GM23338 (cell line): ENCODE data around the gene SDC3. TPM values are rescaled to one million over a fixed set of nuclear protein-coding genes. Genes with fewer than 3 reads are reported as not detected.
A peak's percentile ranks its signal among the peaks of the same experiment; 100 is the strongest.

Experiments used
- ATAC-seq: fragments of 200-7000 bp; cut with Tn5 transposase; 3 replicates; pipeline ENCODE4 v1.9.1; 2020
- DNase-seq: peaks from one replicate; pipeline ENCODE4 v3.0.0-alpha.2; 2015; ENCODE audit warnings: low spot score
- H2AFZ ChIP-seq: fragments of 200-600 bp; sonication (generic); 2 replicates; pipeline ENCODE4 v1.8.0; 2016; ENCODE audit warnings: antibody characterized with exemption, mild to moderate bottlenecking, moderate library complexity
- H3F3A ChIP-seq: fragments of 200-600 bp; sonication (generic); replicated peaks from 2 replicates; pipeline ENCODE4 v1.8.0; 2017; ENCODE audit warnings: antibody characterized with exemption, mixed run types, low read depth
- H3K27ac ChIP-seq: fragments of 200-600 bp; sonication (generic); 2 replicates; pipeline ENCODE4 v1.6.1; 2016; ENCODE audit warnings: low read depth
- H3K27me3 ChIP-seq: fragments of 200-600 bp; sonication (generic); 2 replicates; pipeline ENCODE4 v1.8.0; 2016; ENCODE audit warnings: mild to moderate bottlenecking, mixed run types, moderate library complexity; ENCODE audit not compliant: insufficient read depth
- H3K36me3 ChIP-seq: fragments of 200-600 bp; sonication (generic); 2 replicates; pipeline ENCODE4 v1.8.0; 2016; ENCODE audit warnings: mild to moderate bottlenecking; ENCODE audit not compliant: insufficient read depth
- H3K4me1 ChIP-seq: fragments of 200-600 bp; sonication (generic); 2 replicates; pipeline ENCODE4 v1.8.0; 2016; ENCODE audit warnings: mild to moderate bottlenecking, moderate library complexity; ENCODE audit not compliant: insufficient read depth
- H3K4me2 ChIP-seq: fragments of 200-600 bp; sonication (generic); 2 replicates; pipeline ENCODE4 v1.7.1; 2017; ENCODE audit warnings: mixed run types
- H3K4me3 ChIP-seq: fragments of 200-600 bp; sonication (generic); 2 replicates; pipeline ENCODE4 v1.6.1; 2016; ENCODE audit warnings: mixed run types
- H3K79me2 ChIP-seq: fragments of 200-600 bp; sonication (generic); replicated peaks from 2 replicates; pipeline ENCODE4 v1.8.0; 2017; ENCODE audit warnings: mild to moderate bottlenecking; ENCODE audit not compliant: insufficient read depth
- H3K9me2 ChIP-seq: fragments of 200-600 bp; sonication (generic); 2 replicates; pipeline ENCODE4 v1.8.0; 2017; ENCODE audit not compliant: insufficient read depth
- H4K20me1 ChIP-seq: fragments of 200-600 bp; sonication (generic); replicated peaks from 2 replicates; pipeline ENCODE4 v1.8.0; 2017; ENCODE audit warnings: mild to moderate bottlenecking; ENCODE audit not compliant: insufficient read depth
- H3K27ac Mint-ChIP-seq: 2 replicates; pipeline ENCODE4 v1.8.0; 2020; ENCODE audit warnings: inconsistent platforms, mild to moderate bottlenecking, moderate library complexity, mixed read lengths
- H3K27me3 Mint-ChIP-seq: 3 replicates; pipeline ENCODE4 v1.8.0; 2022; ENCODE audit warnings: low read depth, mild to moderate bottlenecking, moderate library complexity, mixed read lengths, inconsistent platforms; ENCODE audit not compliant: insufficient read depth, poor library complexity
- H3K36me3 Mint-ChIP-seq: 3 replicates; pipeline ENCODE4 v1.8.0; 2021; ENCODE audit warnings: low read depth, mild to moderate bottlenecking, inconsistent platforms, moderate library complexity, mixed read lengths
- H3K4me1 Mint-ChIP-seq: 3 replicates; pipeline ENCODE4 v1.8.0; 2020; ENCODE audit warnings: mild to moderate bottlenecking, inconsistent platforms, mixed read lengths
- H3K4me3 Mint-ChIP-seq: 3 replicates; pipeline ENCODE4 v1.8.0; 2021; ENCODE audit warnings: moderate library complexity, mild to moderate bottlenecking, inconsistent platforms, mixed read lengths
- H3K9me3 Mint-ChIP-seq: 3 replicates; pipeline ENCODE4 v1.8.0; 2020; ENCODE audit warnings: moderate library complexity, mild to moderate bottlenecking, inconsistent platforms, mixed read lengths
- CREB1 ChIP-seq: fragments of 250-450 bp; sonication (Bioruptor Pico); IDR thresholded peaks from 2 replicates; pipeline ENCODE4 v1.5.0; 2020; ENCODE audit warnings: low read depth, mild to moderate bottlenecking, moderate library complexity
- EZH2 ChIP-seq: fragments of 200-600 bp; sonication (generic); IDR thresholded peaks from one replicate; pipeline ENCODE4 v1.8.0; 2017; ENCODE audit warnings: antibody characterized with exemption, mild to moderate bottlenecking, low read depth; ENCODE audit not compliant: unreplicated experiment
- EZH2phosphoT487 ChIP-seq: fragments of 200-600 bp; sonication (generic); IDR thresholded peaks from one replicate; pipeline ENCODE4 v1.8.1; 2018; ENCODE audit warnings: antibody characterized with exemption; ENCODE audit not compliant: unreplicated experiment
- JUNB ChIP-seq: IDR thresholded peaks from one replicate; pipeline ENCODE4 v1.6.1; 2016; ENCODE audit warnings: antibody characterized with exemption; ENCODE audit not compliant: unreplicated experiment
- NANOG ChIP-seq: IDR thresholded peaks from 2 replicates; pipeline ENCODE4 v1.6.1; 2016; ENCODE audit warnings: antibody characterized with exemption, borderline replicate concordance
- POLR2AphosphoS5 ChIP-seq: IDR thresholded peaks from 2 replicates; pipeline ENCODE4 v1.6.1; 2016; ENCODE audit warnings: antibody characterized with exemption, low read depth
- ZNF114 ChIP-seq: fragments of 250-450 bp; sonication (Bioruptor Pico); IDR thresholded peaks from 2 replicates; pipeline ENCODE4 v1.5.0; 2020; ENCODE audit warnings: mild to moderate bottlenecking, moderate library complexity
- ZNF331 ChIP-seq: fragments of 250-450 bp; sonication (Bioruptor Pico); IDR thresholded peaks from 2 replicates; pipeline ENCODE4 v1.5.0; 2020; ENCODE audit warnings: low read depth, mild to moderate bottlenecking, moderate library complexity
- ZNF462 ChIP-seq: fragments of 250-450 bp; sonication (Bioruptor Pico); IDR thresholded peaks from 2 replicates; pipeline ENCODE4 v1.5.0; 2020; ENCODE audit warnings: mild to moderate bottlenecking, moderate library complexity
- polyA plus RNA-seq: library from polyadenylated mRNA; unstranded; fragments of >200 nt; fragmentation: Nextera tagmentation; extraction: Ambion mirVana; gene quantifications from 2 replicates; pipeline ENCODE4 v1.2.1, GENCODE V29; 2016
- total RNA-seq: library from RNA; depleted of rRNA; stranded (reverse); fragments of >200 nt; shearing (Covaris generic); gene quantifications from 2 replicates; pipeline ENCODE4 v1.2.3, GENCODE V29; 2014
- TF ChIP-seq, protein P1 (sequence below): IDR thresholded peaks from one replicate; pipeline ENCODE4 v1.6.1; 2018; ENCODE audit warnings: antibody characterized with exemption; ENCODE audit not compliant: unreplicated experiment
- TF ChIP-seq, protein P2 (sequence below), 2 experiments: fragments of 200-600 bp in 1 of 2; sonication (generic) in 1 of 2; conservative IDR thresholded peaks; 2 replicates each; pipeline versions ENCODE4 v1.5.1 to v1.6.1; 2016 to 2017; ENCODE audit warnings: antibody characterized with exemption in 2 of 2, low read depth in 2 of 2, mild to moderate bottlenecking in 2 of 2, moderate library complexity in 1 of 2
- TF ChIP-seq, protein P3 (sequence below): IDR thresholded peaks from 2 replicates; pipeline ENCODE4 v1.6.1; 2016; ENCODE audit warnings: antibody characterized with exemption

Gene SDC3
- total and polyA plus RNA-seq, 2 experiments from 2014 or later = 5.2 to 29.7 TPM

DNA sequence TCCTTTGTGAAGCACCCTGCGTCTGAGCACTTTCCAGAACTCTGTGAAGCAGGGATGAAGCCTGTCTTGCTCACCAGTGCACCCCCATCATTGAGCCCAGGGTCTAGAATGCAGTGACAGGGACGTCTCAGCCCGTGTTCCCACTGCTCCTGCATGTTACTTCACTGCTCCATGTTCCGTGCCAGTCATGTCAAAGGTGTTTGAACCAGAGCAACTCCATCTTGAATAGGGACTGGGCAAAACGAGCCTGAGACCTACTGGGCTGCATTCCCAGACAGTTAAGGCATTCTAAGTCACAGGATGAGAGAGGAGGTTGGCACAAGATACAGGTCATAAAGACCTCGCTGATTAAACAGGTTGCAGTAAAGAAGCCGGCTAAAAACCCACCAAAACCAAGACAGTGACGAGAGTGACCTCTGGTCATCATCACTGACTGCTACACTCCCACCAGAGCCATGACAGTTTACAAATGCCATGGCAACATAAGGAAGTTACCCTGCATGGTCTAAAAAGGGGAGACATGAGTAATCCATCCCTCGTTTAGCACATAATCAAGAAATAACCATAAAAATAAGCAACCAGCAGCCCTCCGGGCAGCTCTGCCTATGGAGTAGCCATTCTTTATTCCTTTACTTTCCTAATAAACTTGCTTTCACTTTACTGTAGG lies 63.2 kb downstream of the SDC3 start:
- no peak for DNase-seq
- peak overlapping the region; percentile 3 for H3K4me2 ChIP-seq
- Mint-ChIP-seq H3K9me3 (no peaks in the 10 kb centered on the region), H3K27me3 (peaks cover 10% of the 10 kb centered on the region), H3K36me3 (no peaks in the 10 kb centered on the region), H3K27ac (no peak overlapping the region), H3K4me3 (no peak overlapping the region; the same call in 2 of the 3 replicates), H3K4me1 (peaks cover 60% of the 10 kb centered on the region)
- no peak overlapping the region for H3K4me3 ChIP-seq
- no peaks in the 10 kb centered on the region for H3K36me3 ChIP-seq
- no peak for TF ChIP-seq JUNB
- no peak for TF ChIP-seq EZH2
- TF ChIP-seq ZNF462 (CRISPR knock-in tag) = no peak
- no peak for TF ChIP-seq POLR2AphosphoS5
- TF ChIP-seq ZNF114 (CRISPR knock-in tag) = no peak
- TF ChIP-seq, protein P1, sequence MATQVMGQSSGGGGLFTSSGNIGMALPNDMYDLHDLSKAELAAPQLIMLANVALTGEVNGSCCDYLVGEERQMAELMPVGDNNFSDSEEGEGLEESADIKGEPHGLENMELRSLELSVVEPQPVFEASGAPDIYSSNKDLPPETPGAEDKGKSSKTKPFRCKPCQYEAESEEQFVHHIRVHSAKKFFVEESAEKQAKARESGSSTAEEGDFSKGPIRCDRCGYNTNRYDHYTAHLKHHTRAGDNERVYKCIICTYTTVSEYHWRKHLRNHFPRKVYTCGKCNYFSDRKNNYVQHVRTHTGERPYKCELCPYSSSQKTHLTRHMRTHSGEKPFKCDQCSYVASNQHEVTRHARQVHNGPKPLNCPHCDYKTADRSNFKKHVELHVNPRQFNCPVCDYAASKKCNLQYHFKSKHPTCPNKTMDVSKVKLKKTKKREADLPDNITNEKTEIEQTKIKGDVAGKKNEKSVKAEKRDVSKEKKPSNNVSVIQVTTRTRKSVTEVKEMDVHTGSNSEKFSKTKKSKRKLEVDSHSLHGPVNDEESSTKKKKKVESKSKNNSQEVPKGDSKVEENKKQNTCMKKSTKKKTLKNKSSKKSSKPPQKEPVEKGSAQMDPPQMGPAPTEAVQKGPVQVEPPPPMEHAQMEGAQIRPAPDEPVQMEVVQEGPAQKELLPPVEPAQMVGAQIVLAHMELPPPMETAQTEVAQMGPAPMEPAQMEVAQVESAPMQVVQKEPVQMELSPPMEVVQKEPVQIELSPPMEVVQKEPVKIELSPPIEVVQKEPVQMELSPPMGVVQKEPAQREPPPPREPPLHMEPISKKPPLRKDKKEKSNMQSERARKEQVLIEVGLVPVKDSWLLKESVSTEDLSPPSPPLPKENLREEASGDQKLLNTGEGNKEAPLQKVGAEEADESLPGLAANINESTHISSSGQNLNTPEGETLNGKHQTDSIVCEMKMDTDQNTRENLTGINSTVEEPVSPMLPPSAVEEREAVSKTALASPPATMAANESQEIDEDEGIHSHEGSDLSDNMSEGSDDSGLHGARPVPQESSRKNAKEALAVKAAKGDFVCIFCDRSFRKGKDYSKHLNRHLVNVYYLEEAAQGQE = no peak
- TF ChIP-seq CREB1 (CRISPR knock-in tag) = no peak
- no peak for TF ChIP-seq EZH2phosphoT487
- TF ChIP-seq, protein P2, sequence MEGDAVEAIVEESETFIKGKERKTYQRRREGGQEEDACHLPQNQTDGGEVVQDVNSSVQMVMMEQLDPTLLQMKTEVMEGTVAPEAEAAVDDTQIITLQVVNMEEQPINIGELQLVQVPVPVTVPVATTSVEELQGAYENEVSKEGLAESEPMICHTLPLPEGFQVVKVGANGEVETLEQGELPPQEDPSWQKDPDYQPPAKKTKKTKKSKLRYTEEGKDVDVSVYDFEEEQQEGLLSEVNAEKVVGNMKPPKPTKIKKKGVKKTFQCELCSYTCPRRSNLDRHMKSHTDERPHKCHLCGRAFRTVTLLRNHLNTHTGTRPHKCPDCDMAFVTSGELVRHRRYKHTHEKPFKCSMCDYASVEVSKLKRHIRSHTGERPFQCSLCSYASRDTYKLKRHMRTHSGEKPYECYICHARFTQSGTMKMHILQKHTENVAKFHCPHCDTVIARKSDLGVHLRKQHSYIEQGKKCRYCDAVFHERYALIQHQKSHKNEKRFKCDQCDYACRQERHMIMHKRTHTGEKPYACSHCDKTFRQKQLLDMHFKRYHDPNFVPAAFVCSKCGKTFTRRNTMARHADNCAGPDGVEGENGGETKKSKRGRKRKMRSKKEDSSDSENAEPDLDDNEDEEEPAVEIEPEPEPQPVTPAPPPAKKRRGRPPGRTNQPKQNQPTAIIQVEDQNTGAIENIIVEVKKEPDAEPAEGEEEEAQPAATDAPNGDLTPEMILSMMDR (conservative IDR thresholded peaks at IDR 0.05; ENCODE audit: low read depth in 2 of 2) = no peak
- TF ChIP-seq, protein P3, sequence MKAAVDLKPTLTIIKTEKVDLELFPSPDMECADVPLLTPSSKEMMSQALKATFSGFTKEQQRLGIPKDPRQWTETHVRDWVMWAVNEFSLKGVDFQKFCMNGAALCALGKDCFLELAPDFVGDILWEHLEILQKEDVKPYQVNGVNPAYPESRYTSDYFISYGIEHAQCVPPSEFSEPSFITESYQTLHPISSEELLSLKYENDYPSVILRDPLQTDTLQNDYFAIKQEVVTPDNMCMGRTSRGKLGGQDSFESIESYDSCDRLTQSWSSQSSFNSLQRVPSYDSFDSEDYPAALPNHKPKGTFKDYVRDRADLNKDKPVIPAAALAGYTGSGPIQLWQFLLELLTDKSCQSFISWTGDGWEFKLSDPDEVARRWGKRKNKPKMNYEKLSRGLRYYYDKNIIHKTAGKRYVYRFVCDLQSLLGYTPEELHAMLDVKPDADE = no peak
- TF ChIP-seq NANOG = no peak
- no peak for TF ChIP-seq ZNF331 (CRISPR knock-in tag)
- peaks cover 45% of the 10 kb centered on the region for H3K4me1 ChIP-seq
- no peak overlapping the region for H2AFZ ChIP-seq
- H3K27ac ChIP-seq = no peak overlapping the region
- no peaks in the 10 kb centered on the region for H3K27me3 ChIP-seq
- H3K9me2 ChIP-seq = peaks cover 3% of the 10 kb centered on the region
- H3F3A ChIP-seq = no peaks in the 10 kb centered on the region
- H4K20me1 ChIP-seq = no peaks in the 10 kb centered on the region
- no peak for ATAC-seq
- no peaks in the 10 kb centered on the region for H3K79me2 ChIP-seq
